DMS 273 treated with DMSO at 0.1 percent for 48 hours (cell line): Measurements from ENCODE around the gene MOK.

Source experiments
- DNase-seq: peaks from one replicate; lab custom pipeline; 2025; lab: John Stamatoyannopoulos, UW

MOK gene

GRCh38 chr14:102180248-102180998 is 124.5 kb downstream of the MOK start:
- DNase-seq: no peak
